Body of pancreas (tissue), 4 donors: Measurements from ENCODE around the gene POC1A. TPM values are rescaled to one million over a fixed set of nuclear protein-coding genes. Genes with fewer than 3 reads are reported as not detected.

Experiments
- ATAC-seq: fragments of 150-250 bp; one replicate; pipeline ENCODE4 v1.9.1; 2016
- DNase-seq, 4 donors: peaks; one replicate each; pipeline ENCODE4 v3.0.0-alpha.2; 2019
- H3K27ac ChIP-seq, 4 donors: fragments of 200-600 bp; sonication (generic); 1 replicate in 3 of 4; 2 replicates in 1 of 4; pipeline versions ENCODE4 v1.5.1 to v1.6.1; 2016 to 2019; ENCODE audit warnings: mild to moderate bottlenecking in 1 of 4, mixed read lengths in 1 of 4, moderate library complexity in 1 of 4
- H3K27me3 ChIP-seq, 2 donors: fragments of 200-600 bp; sonication (generic); one replicate each; pipeline ENCODE4 v1.6.0; 2016; ENCODE audit warnings: mild to moderate bottlenecking in 1 of 2
- H3K36me3 ChIP-seq, 2 donors: fragments of 200-600 bp; sonication (generic); replicated peaks in 1 of 2; 2 replicates each; pipeline ENCODE4 v1.5.1; 2016; ENCODE audit warnings: low read depth in 2 of 2; ENCODE audit not compliant: insufficient read depth in 1 of 2
- H3K4me1 ChIP-seq: fragments of 200-600 bp; sonication (generic); one replicate; pipeline ENCODE4 v1.6.0; 2016
- H3K4me3 ChIP-seq, 2 donors: fragments of 200-600 bp; sonication (generic); 1 replicate in 1 of 2; 2 replicates in 1 of 2; pipeline ENCODE4 v1.5.1; 2016 to 2019
- H3K9me3 ChIP-seq, 3 donors: fragments of 200-600 bp; sonication (generic); 1 replicate in 2 of 3; 2 replicates in 1 of 3; pipeline ENCODE4 v1.5.1; 2016
- POLR2A ChIP-seq, 3 donors: fragments of 450-650 bp; IDR thresholded peaks; one replicate each; pipeline ENCODE4 v1.6.1; 2016; ENCODE audit warnings: antibody characterized with exemption in 3 of 3, mild to moderate bottlenecking in 2 of 3
- WGBS, 2 donors: methylation state at CpG; one replicate each; pipeline ENCODE4 v1.1.5; 2017; 5-methylcytosine and 5-hydroxymethylcytosine counted together
- intact Hi-C: fragments of 100-400 bp; cut with DNase I; formaldehyde crosslinking; loops from one replicate; pipeline ENCODE4 v1.15.1; 2023
- total RNA-seq, 2 donors: library from RNA; depleted of rRNA; stranded (reverse); fragments of >200 nt; gene quantifications; one replicate each; pipeline ENCODE4 v1.1.0, GENCODE V29; 2016
- TF ChIP-seq, protein P1 (sequence below), 7 experiments: fragments of 450-650 bp in 4 of 7; fragments of 200-600 bp in 3 of 7; sonication (generic) in 3 of 7; IDR thresholded peaks; one replicate each; pipeline ENCODE4 v1.5.1; 2016 to 2019; ENCODE audit warnings: antibody characterized with exemption in 7 of 7

POC1A gene
- total RNA-seq, 2 donors from 2014 or later = 0.26 to 3.3 TPM

DNA sequence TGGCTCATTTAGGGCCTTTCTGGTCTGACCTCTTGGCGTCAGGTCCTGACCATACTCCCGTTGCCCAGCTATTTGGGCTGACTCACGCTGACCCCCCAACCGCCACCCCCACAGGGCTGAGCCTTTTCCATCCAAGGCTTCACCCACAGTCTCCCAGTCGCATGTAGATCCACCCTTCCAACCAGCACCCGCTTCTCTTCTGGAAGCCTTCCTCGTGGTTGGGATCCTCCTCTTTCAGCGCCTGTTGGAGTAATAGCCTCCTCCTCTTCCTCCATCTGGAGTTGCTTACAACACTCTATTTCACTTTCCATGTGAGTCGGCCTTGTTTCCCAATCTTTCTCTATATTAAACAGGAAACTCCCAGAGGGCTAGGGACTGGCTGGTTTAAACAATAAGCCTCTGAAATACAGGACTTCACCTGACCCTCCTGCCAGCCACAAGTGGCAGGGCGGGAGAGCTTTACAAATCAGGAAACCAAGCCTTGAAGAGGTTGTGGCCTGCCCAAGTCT lies 41.7 kb upstream of the POC1A start:
- ATAC-seq = no peak
- H3K9me3 ChIP-seq = no peaks in the 10 kb centered on the region
- 72 to 84% methylated on average over 10 of the region's 10 CpGs for WGBS, 2 donors
- intact Hi-C loops = no loop called here
- TF ChIP-seq, protein P1, sequence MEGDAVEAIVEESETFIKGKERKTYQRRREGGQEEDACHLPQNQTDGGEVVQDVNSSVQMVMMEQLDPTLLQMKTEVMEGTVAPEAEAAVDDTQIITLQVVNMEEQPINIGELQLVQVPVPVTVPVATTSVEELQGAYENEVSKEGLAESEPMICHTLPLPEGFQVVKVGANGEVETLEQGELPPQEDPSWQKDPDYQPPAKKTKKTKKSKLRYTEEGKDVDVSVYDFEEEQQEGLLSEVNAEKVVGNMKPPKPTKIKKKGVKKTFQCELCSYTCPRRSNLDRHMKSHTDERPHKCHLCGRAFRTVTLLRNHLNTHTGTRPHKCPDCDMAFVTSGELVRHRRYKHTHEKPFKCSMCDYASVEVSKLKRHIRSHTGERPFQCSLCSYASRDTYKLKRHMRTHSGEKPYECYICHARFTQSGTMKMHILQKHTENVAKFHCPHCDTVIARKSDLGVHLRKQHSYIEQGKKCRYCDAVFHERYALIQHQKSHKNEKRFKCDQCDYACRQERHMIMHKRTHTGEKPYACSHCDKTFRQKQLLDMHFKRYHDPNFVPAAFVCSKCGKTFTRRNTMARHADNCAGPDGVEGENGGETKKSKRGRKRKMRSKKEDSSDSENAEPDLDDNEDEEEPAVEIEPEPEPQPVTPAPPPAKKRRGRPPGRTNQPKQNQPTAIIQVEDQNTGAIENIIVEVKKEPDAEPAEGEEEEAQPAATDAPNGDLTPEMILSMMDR (IDR thresholded peaks at IDR 0.05) = no peak
- no peak for TF ChIP-seq POLR2A (IDR thresholded peaks at IDR 0.05)
- peak overlapping the region in 2 of 4 donors; percentile 14 to 38 for H3K27ac ChIP-seq
- no peaks in the 10 kb centered on the region for H3K27me3 ChIP-seq
- H3K36me3 ChIP-seq = no peaks in the 10 kb centered on the region
- DNase-seq = peak in 1 of 4 donors; percentile 49
- H3K4me3 ChIP-seq = no peak overlapping the region
- peaks cover 23% of the 10 kb centered on the region for H3K4me1 ChIP-seq

DNA sequence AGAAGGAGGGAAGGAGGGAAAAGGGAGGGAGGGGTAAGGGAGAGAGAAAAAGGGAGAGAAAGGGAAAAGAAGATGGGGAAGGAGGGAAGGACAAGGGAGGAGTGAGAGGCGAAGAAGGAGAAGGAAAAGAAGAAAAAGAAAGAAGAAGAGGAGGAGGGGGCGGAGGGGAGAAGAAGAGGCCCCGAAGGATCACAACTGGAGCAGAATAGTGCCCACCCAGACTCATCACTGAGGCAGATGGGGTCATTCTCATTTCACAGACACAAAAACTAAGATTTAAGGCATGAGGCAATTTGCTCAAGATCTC lies 41.0 kb upstream of the POC1A start:
- intact Hi-C loops = no loop called here
- Histone ChIP-seq H3K4me3 (no peak overlapping the region), H3K4me1 (peaks cover 27% of the 10 kb centered on the region), H3K27ac (no peak overlapping the region), H3K36me3 (no peaks in the 10 kb centered on the region), H3K27me3 (no peaks in the 10 kb centered on the region), H3K9me3 (no peaks in the 10 kb centered on the region)
- DNase-seq (no peak), ATAC-seq (no peak)
- WGBS, 2 donors = 82 to 89% methylated on average over 3 of the region's 3 CpGs
- no peak for TF ChIP-seq POLR2A (IDR thresholded peaks at IDR 0.05)
- TF ChIP-seq, protein P1 (IDR thresholded peaks at IDR 0.05) = no peak

DNA sequence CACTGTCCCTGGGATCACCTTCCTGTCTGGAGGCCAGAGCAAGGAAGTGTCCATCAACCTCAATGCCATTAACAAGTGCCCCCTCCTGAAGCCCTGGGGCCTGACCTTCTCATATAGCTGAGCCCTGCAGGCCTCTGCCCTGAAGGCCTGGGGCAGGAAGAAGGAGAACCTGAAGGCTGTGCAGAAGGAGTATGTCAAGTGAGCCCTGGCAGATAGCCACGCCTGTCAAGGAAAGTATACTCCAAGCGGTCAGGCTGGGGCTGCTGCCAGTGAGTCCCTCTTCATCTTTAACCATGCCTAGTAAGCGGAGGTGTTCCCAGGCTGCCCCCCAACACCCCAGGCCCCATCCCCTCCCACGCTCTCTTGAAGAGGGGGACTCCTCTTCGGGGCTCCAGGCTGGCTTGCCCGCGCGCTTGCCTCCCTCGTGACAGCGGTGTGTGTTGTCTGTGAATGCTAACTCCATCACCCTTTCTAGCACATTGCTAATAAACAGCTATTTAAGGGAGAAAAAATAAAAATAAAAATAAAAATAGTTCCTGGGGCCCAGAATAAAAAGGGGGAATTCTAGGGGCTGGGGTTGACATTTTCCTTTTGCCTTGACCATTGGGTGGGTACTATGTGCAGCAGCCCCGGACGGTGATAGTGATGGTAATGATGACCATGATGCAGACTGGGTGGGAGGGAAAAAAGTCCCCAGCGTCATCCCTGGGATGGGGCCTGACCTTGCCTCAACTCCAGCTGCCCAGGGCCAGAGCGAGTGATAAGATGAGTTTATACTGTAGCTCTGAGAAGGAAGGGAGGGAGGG lies 40.5 kb upstream of the POC1A start:
- no peak overlapping the region for H3K4me3 ChIP-seq
- no peak for TF ChIP-seq POLR2A (IDR thresholded peaks at IDR 0.05)
- TF ChIP-seq, protein P1 (IDR thresholded peaks at IDR 0.05) = no peak
- H3K36me3 ChIP-seq = no peaks in the 10 kb centered on the region
- H3K4me1 ChIP-seq = peaks cover 27% of the 10 kb centered on the region
- peak in 3 of 4 donors; percentile 36 to 52 (median 39) for DNase-seq
- no peak overlapping the region for H3K27ac ChIP-seq
- intact Hi-C loops = no loop called here
- no peaks in the 10 kb centered on the region for H3K27me3 ChIP-seq
- H3K9me3 ChIP-seq = no peaks in the 10 kb centered on the region
- no peak for ATAC-seq
- WGBS, 2 donors = 71 to 83% methylated on average over 14 of the region's 14 CpGs

DNA sequence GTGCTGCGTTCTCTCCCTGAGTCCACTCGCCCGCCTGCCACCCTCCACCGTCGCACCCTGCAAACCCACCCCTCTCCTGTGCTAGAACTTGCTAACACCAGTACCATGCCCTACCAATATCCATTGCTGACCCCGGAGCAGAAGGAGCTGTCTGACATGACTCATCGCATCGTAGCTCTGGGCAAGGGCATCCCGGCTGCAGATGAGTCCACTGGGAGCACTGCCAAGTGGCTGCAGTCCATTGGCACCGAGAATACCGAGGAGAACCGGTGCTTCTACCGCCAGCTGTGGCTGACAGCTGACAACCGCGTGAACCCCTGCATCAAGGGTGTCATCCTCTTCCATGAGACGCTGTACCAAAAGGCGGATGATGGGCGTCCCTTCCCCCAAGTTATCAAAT lies 38.8 kb upstream of the POC1A start:
- ATAC-seq = no peak
- WGBS, 2 donors = 74 to 77% methylated on average over 6 to 18 of the region's 18 CpGs

More for the DNA sequence above, 38.8 kb upstream of the POC1A start:
- no peaks in the 10 kb centered on the region for H3K36me3 ChIP-seq
- TF ChIP-seq, protein P1 (IDR thresholded peaks at IDR 0.05) = no peak
- no peak for TF ChIP-seq POLR2A (IDR thresholded peaks at IDR 0.05)
- no peak overlapping the region for H3K4me3 ChIP-seq
- H3K4me1 ChIP-seq = peaks cover 25% of the 10 kb centered on the region
- H3K27me3 ChIP-seq = no peaks in the 10 kb centered on the region
- intact Hi-C loops = no loop called here
- H3K27ac ChIP-seq = no peak overlapping the region
- no peaks in the 10 kb centered on the region for H3K9me3 ChIP-seq
- DNase-seq = no peak
